GM18867 (cell line): ENCODE measurements around the gene PKP3.

ENCODE experiments used
- ATAC-seq: cut with Tn5 transposase; IDR thresholded peaks from one replicate; pipeline ENCODE4 v1.9.1; 2021; ENCODE audit warnings: mild to moderate bottlenecking, moderate library complexity; ENCODE audit not compliant: unreplicated experiment

The PKP3 gene

DNA sequence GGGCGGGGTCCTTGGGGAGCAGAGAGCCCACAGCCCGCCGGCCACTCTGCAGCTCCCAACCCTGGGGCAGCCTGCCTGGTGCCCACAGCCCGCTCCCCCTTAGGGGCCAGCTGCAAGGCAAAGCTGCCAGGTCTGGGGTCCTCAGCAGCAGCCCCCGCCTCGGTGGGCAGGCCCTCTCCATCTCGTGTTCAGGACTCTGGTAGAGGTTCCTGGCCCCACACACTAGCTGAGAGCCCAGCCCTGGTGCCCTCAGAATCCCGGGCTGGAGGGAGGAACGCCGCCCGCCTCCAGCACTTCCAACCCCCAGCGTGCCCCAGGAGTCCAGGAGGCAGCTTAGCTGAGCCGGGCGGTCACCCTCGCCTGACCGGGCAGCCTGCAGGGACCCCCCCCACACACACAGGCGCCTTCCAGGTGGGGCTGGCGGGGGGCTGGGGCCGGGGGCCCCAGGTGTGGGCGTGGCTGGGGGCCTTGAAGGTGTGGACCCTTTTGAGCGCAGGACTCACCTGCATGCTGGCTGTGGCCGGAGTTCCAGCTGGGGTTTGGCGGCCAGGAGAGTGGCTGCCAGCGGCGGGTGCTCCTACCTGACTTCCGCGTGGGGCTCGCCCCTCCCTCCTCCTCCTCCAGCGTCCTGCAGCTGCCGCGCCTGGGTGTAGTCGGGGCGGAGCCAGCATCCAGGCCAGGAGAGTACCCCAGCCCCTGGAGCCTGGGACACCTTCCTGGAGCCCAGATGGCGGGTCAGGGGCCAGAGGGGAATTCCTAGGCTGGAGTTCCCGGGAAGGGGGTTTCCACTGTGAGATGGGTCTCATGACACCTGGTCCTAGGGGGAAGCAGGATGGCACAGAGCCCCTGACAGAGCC, 47.6 kb downstream of the PKP3 start, which contains the start of gene ANO9:
ANO9 (minus strand) TSS at position 594 of the 857 bp plus-strand sequence; CDS start at position 509, 85 bp downstream.
- ATAC-seq, result peak; percentile 56

- no peak for ATAC-seq
Observed at GRCh38 chr11:442611-443081, 48.6 kb downstream of the PKP3 start.

DNA sequence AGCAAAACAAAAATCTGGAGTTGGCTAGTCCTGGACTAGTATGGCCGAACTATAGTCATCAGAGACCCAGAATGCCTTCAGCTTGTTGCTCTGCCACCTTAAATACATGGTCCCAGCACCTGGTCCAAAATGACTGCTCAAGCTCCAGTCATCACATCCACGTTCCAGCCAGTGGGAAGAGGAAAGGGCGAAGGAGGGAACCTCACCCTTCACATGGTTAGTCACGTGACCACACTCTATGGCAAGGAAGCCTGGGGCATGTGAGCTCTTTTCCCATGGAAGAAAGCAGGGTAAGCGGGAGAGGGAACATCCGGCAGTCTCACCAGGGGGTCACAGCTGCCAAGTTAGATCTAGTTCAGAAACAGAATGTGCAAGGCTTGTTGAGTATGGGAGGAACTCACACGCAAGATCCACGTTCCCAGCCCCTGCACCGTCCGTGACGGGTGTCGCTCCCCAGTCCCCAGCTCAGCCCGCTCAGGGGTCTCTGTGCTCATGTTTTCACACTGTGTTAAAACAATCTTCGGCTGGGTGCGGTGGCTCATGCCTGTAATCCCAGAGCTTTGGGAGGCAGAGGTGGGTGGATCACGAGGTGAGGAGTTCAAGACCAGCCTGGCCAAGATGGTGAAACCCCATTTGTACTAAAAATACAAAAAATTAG, 49.7 kb downstream of the PKP3 start:
- no peak for ATAC-seq

GRCh38 chr11:444396-445144, 50.6 kb downstream of the PKP3 start:
- ATAC-seq, result no peak

GRCh38 chr11:445765-446588, 52.0 kb downstream of the PKP3 start:
- no peak for ATAC-seq

DNA sequence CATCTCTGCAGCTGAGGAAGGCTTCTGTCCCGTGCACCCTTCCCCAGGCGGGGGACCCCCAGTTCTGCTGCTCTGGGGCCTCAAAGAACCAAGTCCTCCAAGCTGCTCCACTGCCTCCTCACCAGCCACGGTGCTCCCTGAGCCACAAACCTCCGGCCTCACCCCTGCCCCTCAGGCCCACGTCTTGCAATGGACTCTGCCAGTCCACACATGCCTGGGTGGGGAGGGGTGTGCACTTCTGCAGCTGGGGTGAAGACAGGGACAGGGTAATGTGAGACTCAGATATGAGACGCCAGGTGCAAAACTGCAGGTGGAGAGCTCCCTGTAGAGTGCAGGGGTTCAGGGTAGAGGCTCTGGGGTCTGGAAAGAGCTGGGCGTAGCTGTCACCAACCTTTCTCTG, 52.9 kb downstream of the PKP3 start:
- no peak for ATAC-seq

DNA sequence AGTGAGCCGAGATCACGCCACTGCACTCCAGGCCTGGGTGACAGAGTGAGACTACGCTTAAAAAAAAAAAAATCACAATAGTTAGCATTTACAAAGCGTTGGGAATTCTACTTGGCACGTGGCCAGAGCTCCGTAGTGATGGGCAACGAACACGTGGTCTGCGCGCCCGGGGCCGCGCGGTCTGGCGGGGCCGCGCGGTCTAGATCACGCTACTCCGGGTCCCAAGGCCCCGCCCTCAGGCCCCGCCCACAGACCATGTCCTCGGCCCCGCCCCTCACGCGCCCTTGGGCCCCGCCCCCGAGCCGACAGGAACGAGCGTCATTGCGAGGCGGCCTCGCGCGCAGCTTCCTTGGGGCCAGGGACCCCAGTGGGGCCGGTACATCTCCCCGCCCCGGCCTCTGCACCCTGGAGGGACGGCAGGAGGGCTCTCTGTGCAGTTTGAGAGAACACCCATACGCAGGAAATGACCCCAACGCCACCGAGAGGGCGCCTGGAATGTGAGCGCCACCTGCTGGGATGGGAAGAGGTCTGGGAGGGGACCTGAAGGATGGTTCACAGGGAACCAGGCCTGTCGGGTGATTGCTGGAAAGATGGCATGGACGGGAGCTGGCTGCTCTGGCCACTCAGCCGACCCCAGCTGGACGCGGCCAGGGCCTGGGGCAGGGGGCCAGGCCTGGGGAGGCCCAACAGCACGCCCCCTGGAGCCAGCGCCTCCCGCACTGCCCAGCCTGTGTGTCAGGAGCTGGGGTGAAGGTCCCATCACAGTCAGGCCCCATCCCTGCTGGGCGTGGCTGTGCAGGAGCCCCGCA, 54.1 kb downstream of the PKP3 start:
- ATAC-seq, result peak; percentile 44

DNA sequence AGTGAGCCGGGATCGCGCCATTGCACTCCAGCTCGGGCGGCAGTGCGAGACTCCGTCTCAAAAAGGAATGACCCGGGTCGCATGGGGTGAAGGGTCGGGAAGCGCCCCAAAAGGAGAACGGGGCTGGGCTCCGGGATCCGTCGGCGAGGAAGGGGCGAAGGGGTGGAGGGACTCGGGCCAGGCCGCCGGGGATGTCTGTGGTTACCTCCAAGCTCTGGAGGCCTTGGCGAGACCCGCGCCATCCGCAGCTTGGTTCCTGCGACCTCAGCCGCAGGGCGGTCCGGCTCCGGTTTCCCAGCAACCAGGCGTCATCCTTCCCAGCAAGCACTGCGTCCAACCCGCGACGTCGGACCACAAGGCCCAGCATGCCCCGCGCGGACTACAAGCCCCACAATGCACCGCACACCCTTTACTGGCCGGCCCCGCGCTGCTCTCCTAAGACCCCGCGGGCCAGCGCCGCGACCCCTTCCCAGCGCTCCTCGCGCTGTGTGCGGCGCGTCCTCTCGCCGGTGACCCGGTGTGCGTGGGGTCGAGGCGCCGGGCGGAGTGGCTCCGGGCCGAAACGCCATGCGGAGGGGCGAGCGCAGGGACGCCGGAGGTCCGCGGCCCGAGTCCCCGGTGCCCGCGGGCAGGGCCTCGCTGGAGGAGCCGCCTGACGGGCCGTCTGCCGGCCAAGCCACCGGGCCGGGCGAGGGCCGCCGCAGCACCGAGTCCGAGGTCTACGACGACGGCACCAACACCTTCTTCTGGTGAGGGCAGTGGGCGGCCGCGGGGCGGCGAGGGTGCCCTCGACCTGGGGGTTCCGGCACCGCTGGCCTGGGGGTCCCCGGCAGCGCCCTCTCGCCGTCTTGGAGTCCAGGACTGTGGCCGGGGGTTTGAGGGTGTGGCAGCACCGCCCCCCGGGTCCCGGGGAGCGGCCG, 56.1 kb downstream of the PKP3 start, which contains the start of gene PTDSS2:
PTDSS2 (plus strand) TSS at position 391 of the 920 bp plus-strand sequence; CDS start at position 568, 177 bp downstream.
- ATAC-seq, result peak; percentile 72

DNA sequence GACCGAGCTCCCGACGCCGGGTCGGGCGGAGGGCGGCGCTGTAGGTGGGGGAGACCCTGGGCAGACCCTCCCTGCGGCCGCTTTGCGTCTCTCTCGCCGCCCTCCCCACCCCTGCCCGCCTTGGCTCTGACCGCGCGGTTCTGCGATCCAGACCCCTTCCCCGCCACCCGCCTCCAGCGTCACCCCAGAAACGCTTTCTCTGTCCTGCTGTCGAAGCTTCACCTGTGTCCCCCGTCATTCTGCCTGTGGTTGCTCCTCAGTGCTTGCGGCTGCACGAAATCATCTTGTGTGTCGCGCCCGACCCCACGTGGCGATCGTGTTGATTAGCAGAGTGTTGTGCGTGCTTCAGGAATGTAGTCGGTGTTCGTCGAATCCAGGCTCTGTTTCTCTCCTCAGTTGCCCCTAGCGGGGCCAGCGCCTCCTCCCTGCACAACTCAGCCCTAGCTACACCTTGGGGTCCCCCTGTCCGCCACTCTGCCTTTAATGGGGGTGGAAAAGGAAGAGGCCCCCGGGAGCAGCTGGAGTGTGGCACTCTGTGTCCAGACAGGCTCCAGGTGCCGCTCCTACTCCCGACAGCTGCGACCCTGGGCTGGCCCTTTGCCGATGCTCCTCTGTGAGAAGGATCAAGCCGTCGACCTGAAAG, 56.9 kb downstream of the PKP3 start:
- ATAC-seq, result peak; percentile 14

- ATAC-seq, result no peak
Observed at GRCh38 chr11:451738-452137, 57.7 kb downstream of the PKP3 start.

- ATAC-seq, result no peak
Observed at GRCh38 chr11:452203-452744, 58.3 kb downstream of the PKP3 start.

DNA sequence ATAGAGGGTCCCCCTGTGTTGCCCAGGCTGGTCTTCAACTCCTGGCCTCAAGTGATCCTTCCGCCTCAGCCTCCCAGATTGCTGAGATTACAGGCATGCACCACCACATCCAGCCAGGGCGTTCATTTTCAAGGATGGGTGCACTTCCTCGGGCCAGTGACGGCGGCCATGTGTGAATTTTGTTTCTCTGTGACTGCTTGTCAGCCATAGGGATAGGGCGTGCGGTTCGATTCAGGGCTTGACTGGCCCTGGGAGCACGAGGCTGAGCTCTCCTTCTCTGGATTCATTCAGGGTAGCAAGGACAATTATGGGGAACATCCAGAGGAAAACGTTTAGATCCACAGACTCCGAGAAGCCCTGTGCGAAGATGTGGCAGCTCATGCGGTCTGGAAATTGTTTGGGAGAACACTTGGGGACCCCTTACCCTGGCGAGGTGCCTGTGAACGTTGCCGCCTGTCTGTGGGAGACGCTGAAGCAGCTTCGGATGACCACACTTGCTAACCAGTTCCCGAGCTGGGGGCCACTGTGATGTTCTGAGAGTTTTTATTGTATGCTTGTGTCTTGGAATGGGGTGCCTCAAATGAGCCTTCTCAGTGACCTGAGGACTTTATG, 59.0 kb downstream of the PKP3 start:
- no peak for ATAC-seq

DNA sequence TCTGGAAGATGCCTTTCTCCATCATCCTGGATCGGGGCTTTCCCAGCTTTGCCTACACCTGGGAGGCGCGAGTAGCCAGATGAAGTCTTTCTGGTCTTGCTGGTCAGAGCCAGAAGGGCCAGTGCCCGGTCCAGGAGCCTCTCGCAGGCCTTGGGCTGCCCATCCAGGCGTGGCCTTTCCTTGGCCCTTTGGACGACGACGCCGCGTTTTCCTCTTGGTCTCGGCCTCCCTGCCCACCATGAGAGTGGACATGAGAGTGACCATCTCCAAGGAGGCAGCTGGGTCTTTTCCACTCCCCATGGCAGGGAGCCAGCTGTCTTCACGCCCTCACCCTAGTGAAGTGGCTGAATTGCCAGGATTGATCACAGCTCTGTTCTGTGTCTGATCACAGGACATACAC, 59.6 kb downstream of the PKP3 start:
- ATAC-seq, result no peak

GRCh38 chr11:454043-454442, 60.0 kb downstream of the PKP3 start:
- no peak for ATAC-seq
